ENCODE measurements around the gene E2F6.

GRCh38 chr2:11433822-11434221 lies 32.1 kb downstream of the E2F6 start:
- no peak for TF ChIP-seq CTCF (IDR thresholded peaks at IDR 0.05 in 4 of 5, conservative IDR thresholded peaks at IDR 0.05 in 1 of 5)
- no peak for TF ChIP-seq POLR2A (IDR thresholded peaks at IDR 0.05)
